HG02678 (cell line): Measurements from ENCODE around the gene SUDS3.
"Not testable (repeated sequence)": the region's sequence is repeated elsewhere in the genome, so short reads cannot be mapped to it uniquely, and the experiment has no call there.

Source experiments
- ATAC-seq: cut with Tn5 transposase; IDR thresholded peaks from one replicate; pipeline ENCODE4 v1.9.1; 2021; ENCODE audit warnings: mild to moderate bottlenecking, moderate library complexity; ENCODE audit not compliant: unreplicated experiment

The SUDS3 gene, protein sequence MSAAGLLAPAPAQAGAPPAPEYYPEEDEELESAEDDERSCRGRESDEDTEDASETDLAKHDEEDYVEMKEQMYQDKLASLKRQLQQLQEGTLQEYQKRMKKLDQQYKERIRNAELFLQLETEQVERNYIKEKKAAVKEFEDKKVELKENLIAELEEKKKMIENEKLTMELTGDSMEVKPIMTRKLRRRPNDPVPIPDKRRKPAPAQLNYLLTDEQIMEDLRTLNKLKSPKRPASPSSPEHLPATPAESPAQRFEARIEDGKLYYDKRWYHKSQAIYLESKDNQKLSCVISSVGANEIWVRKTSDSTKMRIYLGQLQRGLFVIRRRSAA

GRCh38 chr12:118376089-118377020, at the start of gene SUDS3:
SUDS3 (plus strand) TSS chr12:118376555; CDS start chr12:118376692, 137 bp downstream.
- ATAC-seq, result no peak

DNA sequence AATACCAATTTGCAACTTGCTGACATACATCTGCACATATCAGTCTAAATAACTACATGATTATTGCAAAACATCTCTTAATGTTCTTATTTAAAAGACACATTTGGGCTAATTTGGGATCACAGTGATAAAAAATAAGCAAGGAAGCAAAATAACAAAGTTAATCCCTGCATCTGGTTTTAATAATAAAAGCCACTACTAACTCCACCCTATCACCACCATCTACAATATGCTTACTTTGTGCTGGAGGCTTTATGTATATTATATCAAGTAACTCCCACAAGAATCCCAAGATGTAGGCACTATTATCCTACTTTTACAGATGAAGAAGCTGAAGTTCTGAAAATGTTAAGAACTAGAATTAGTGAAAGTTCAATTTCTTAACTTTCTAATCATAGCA, 49.4 kb upstream of the SUDS3 start:
- ATAC-seq, result no peak

GRCh38 chr12:118327391-118327790, 49.0 kb upstream of the SUDS3 start:
- no peak for ATAC-seq

DNA sequence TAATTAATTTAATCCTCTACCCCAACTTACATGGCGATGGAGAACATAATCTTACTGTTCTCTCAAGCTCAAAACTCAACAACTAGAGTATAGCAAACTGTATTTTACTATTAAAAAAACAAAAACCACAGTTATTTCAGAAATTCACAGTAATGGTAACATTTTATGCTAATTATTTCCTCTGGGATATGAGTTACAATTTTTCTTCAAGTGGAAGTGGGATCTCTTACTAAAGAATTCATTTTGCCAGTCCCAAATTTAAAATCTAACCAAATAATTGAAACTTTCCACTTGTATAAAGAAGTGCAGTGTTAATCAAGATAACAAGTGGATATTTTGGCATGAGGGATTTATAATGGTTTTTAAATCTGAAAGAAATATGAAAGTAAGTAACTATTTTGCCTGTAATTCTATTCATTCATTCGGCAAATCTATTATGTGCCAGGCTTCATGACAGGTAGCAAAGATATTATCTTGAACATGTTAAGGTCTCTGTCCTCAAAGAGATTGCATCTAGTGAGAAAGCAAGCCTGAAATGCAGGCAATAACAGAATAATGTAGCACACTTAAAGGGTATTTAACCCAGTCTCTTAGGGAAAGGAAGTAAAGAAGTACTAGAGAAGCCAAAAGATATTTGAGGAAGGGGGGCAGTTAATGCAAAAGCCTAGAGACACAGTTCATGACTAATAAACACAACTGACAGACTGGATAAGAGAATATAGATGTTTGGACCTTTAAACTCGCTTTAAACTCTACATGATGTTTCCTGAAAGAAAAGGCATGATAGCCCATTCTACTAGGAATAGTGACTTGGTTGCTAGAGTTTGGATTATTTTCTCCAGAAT, 47.6 kb upstream of the SUDS3 start:
- ATAC-seq, result no peak

GRCh38 chr12:118330421-118331018, 45.8 kb upstream of the SUDS3 start:
- peak; percentile 87 for ATAC-seq

DNA sequence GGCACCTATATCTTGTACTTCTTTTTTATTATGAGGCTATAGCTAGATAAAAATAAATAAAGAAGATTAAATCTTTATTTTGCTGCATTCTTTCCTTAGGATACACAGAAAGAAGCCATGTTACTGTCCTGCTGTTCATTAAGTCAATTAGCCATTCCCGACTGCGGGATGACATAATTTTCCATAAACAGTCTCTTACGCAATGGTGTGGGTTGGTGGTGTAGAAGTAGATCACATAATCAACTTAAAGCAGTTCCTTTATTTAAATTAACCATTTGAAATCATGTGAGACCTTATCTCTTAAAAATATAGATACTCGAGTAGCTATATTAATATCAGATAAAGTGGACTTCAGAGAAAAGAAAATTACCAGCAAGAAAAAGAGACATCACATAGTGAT, 43.8 kb upstream of the SUDS3 start:
- ATAC-seq, result no peak

DNA sequence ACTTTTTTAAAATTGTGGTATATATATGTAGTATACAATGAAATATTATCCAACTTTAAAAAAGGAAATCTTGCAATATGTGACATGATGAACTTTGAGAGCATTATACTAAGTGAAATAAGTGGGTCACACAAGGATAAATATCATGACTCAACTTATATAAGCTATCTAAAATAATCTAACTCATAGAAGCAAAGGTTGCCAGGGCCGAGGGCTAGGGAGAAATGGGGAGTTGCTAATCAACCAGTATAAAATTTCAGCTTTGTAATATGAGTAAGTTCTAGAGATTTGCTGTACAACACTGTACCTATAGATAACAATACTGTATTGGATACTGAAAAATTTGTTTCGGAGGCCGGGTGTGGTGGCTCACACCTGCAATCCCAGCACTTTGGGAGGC, 42.1 kb upstream of the SUDS3 start:
- no peak for ATAC-seq

DNA sequence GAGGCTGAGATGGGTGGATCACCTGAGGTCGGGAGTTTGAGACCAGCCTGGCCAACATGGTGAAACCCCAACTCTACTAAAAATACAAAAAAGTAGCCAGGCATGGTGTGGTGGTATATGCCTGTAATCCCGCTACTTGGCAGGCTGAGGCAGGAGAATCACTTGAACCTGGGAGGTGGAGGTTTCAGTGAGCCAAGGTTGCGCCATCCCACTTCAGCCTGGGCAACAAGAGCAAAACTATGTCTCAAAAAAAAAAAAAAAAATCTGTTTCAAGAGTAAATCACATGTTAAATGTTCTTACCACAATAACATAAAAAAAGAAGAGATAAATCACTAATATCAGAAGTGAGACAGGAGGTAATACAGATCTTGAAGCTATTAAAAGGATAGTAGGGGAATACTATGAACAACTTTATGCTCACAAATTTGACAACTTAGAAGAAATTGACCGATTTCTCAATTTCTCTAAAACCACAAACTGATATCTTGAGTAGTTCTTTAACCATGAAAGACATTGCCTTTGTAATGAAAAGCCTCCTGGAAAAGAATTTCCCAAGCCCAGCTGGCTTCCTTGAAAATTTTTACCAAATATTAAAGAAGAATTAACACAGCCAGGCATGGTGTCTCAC, 41.3 kb upstream of the SUDS3 start:
- ATAC-seq, result no peak

GRCh38 chr12:118336123-118336522, 40.2 kb upstream of the SUDS3 start:
- ATAC-seq, result no peak

DNA sequence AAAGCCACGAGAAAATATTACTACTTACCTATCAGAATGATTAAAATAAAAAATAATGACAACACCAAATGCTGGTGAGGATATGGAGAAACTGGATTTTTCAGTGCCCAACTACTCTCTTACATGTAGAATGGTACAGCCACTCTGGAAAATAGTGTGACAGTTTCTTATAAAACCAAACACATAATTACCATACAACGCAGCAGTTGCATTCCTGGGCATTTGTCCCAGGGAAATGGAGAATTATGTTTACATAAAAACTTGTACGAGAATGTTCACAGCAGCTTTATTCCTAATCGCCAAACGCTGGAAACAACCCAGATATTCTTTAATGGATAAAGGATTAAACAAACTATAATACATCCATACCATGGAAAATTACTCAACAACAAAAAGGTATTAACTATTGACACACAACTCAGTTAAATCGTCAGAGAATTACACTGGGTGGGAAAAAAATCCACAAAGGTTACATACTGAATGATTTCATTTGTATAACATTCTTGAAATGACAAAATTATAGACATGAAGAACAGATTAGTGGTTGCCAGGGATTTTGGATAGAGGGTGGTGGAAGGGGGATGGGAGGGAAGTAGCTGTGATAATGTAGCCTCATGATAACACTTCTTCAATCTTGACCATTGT, 39.0 kb upstream of the SUDS3 start:
- ATAC-seq, result no peak

- no peak for ATAC-seq
These were observed 34.3 kb upstream of the SUDS3 start for GRCh38 chr12:118342090-118342489.

- ATAC-seq, result no peak
These were observed 31.5 kb upstream of the SUDS3 start for GRCh38 chr12:118344829-118345228.

DNA sequence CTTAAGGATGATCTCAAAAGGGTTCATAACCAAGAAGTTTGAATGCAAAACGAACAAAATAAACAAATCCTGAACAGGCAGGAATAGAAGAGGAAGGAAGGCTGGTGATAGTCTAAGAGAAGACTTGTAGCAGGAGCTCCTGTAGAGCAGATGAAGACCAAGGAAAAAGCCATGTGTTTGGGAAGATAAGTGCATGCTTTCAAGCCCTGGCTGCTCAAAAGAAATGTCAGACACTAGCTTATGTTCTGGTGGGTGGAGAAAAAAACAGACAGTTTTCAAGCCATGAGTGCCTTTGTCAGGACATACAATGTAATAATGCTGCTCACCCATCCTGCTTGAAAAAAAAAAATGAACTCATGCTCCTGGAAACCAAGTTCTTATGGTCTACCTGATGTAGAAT, 31.0 kb upstream of the SUDS3 start:
- no peak for ATAC-seq

- ATAC-seq, result peak; percentile 76
These were observed 29.5 kb upstream of the SUDS3 start for GRCh38 chr12:118346895-118347294.

DNA sequence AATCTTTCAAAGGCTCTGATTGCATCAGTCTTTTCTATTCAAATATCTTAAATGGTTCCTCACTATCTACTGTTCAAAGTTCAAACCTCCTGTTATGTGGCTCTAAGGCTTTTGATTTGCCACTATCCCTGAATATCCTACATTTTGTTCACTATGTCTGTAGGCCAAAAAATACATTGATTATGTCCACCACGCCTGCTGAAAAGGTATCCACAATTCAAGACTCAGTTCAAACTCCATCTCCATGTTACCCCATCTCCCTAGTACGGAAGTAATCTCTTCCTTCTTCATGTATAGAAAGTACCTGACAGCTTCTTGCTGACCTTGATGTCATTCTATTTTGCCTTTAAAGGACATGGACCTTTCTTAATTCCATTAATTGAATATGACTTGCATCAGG, 28.4 kb upstream of the SUDS3 start:
- no peak for ATAC-seq

GRCh38 chr12:118350908-118351559, 25.3 kb upstream of the SUDS3 start:
- ATAC-seq, result no peak

GRCh38 chr12:118353721-118354120, 22.6 kb upstream of the SUDS3 start:
- ATAC-seq, result no peak

- ATAC-seq, result not testable (repeated sequence)
These were observed 21.9 kb upstream of the SUDS3 start for GRCh38 chr12:118354503-118354902.

DNA sequence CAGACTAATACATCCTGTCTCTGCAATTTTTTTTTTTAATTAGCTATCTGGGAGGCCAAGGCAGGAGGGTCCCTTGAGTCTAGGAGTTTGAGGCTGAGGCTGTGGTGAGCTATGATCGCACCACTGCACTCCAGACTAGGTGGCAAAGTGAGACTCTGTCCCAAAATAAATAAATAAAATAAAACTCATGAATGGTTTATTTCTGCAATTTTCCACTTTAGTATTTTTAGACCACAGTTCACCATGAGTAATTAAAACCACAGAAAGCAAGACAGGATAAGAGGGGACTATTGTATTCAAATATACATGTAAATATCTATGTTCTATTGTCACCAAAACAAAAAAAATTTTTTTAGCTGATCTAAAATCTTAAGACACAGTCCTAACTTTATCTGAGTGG, 21.5 kb upstream of the SUDS3 start:
- no peak for ATAC-seq
